SK-N-SH (cell line): ENCODE measurements around the gene INO80C. TPM values are rescaled to one million over a fixed set of nuclear protein-coding genes. Genes with fewer than 3 reads are reported as not detected.

Source experiments
- CTCF ChIA-PET: fragments of 300-600, 350-600 bp; formaldehyde crosslinking; extraction: SDS; loops from one replicate; lab custom pipeline; 2021; lab: Yijun Ruan, JAX
- POLR2A ChIA-PET: fragments of 350-600 bp; sonication (Branson Sonifier 250); formaldehyde crosslinking; extraction: SDS; loops from one replicate; lab custom pipeline; 2020; ENCODE audit warnings: antibody characterized with exemption, inconsistent platforms; lab: Yijun Ruan, JAX
- DNase-seq: peaks from one replicate; pipeline ENCODE4 v3.0.0; 2012
- H2AFZ ChIP-seq: fragments of 200-600 bp; sonication (generic); 2 replicates; pipeline ENCODE4 v1.8.1; 2016; ENCODE audit warnings: antibody characterized with exemption, mild to moderate bottlenecking, low read depth
- H3F3A ChIP-seq: fragments of 200-600 bp; sonication (generic); replicated peaks from 2 replicates; pipeline ENCODE3; 2016; ENCODE audit warnings: antibody characterized with exemption, mild to moderate bottlenecking; ENCODE audit not compliant: insufficient read depth
- H3K27ac ChIP-seq, 2 experiments: fragments of 200-500 bp in 1 of 2; fragments of 200-600 bp in 1 of 2; sonication (Bioruptor generic) in 1 of 2; sonication (generic), shearing (Covaris generic) in 1 of 2; 2 replicates each; pipeline versions ENCODE4 v1.5.1 to v1.6.1; 2014 to 2016; ENCODE audit warnings: low read depth in 2 of 2, inconsistent platforms in 1 of 2, low read length in 1 of 2, mild to moderate bottlenecking in 1 of 2, mixed read lengths in 1 of 2
- H3K27me3 ChIP-seq: fragments of 200-600 bp; sonication (generic), shearing (Covaris generic); 2 replicates; pipeline ENCODE4 v1.6.1; 2016; ENCODE audit warnings: mixed run types; ENCODE audit not compliant: insufficient read depth
- H3K36me3 ChIP-seq, 2 experiments: fragments of 200-500 bp in 1 of 2; fragments of 200-600 bp in 1 of 2; sonication (Bioruptor generic) in 1 of 2; sonication (generic) in 1 of 2; replicated peaks in 1 of 2; 2 replicates each; pipeline versions ENCODE3 to v1.5.1; 2014 to 2016; ENCODE audit warnings: low read length in 1 of 2, mild to moderate bottlenecking in 1 of 2; ENCODE audit not compliant: insufficient read depth in 2 of 2, control insufficient read depth in 1 of 2
- H3K4me1 ChIP-seq, 2 experiments: fragments of 200-500 bp in 1 of 2; fragments of 200-600 bp in 1 of 2; sonication (Bioruptor generic) in 1 of 2; sonication (generic), shearing (Covaris generic) in 1 of 2; 2 replicates each; pipeline versions ENCODE4 v1.5.1 to v1.6.1; 2014 to 2016; ENCODE audit warnings: low read depth in 1 of 2, low read length in 1 of 2, mixed run types in 1 of 2; ENCODE audit not compliant: insufficient read depth in 2 of 2, control insufficient read depth in 1 of 2
- H3K4me2 ChIP-seq: fragments of 200-600 bp; sonication (generic), shearing (Covaris generic); 2 replicates; pipeline ENCODE4 v1.6.1; 2017; ENCODE audit warnings: mixed run types
- H3K4me3 ChIP-seq, 2 experiments: fragments of 200-500 bp in 1 of 2; fragments of 200-600 bp in 1 of 2; sonication (Bioruptor generic) in 1 of 2; sonication (generic), shearing (Covaris generic) in 1 of 2; 2 replicates each; pipeline versions ENCODE4 v1.5.1 to v1.8.1; 2014 to 2016; ENCODE audit warnings: low read depth in 2 of 2, inconsistent platforms in 1 of 2, low read length in 1 of 2, mild to moderate bottlenecking in 1 of 2, mixed read lengths in 1 of 2, moderate library complexity in 1 of 2
- H3K79me2 ChIP-seq: fragments of 200-600 bp; sonication (generic); 2 replicates; pipeline ENCODE4 v1.8.1; 2017; ENCODE audit warnings: mild to moderate bottlenecking; ENCODE audit not compliant: insufficient read depth
- H3K9ac ChIP-seq: fragments of 200-600 bp; sonication (generic); 2 replicates; pipeline ENCODE4 v1.6.1; 2017; ENCODE audit warnings: mixed run types
- H3K9me2 ChIP-seq: fragments of 200-600 bp; sonication (generic); 2 replicates; pipeline ENCODE4 v1.6.1; 2017; ENCODE audit warnings: mixed run types
- H3K9me3 ChIP-seq: fragments of 200-600 bp; sonication (generic); 2 replicates; pipeline ENCODE4 v1.6.1; 2017; ENCODE audit warnings: mixed run types, mild to moderate bottlenecking, moderate library complexity
- H4K20me1 ChIP-seq: fragments of 200-600 bp; sonication (generic); 2 replicates; pipeline ENCODE4 v1.6.1; 2017; ENCODE audit warnings: mild to moderate bottlenecking, mixed run types; ENCODE audit not compliant: insufficient read depth
- CHD2 ChIP-seq: fragments of 150-350 bp; IDR thresholded peaks from 2 replicates; pipeline ENCODE4 v1.6.1; 2018; ENCODE audit warnings: low read length; ENCODE audit not compliant: partially characterized antibody
- CTCF ChIP-seq: fragments of 200-600 bp; sonication (generic); IDR thresholded peaks from 2 replicates; pipeline ENCODE4 v1.6.1; 2017; ENCODE audit warnings: antibody characterized with exemption, mild to moderate bottlenecking, moderate library complexity
- EP300 ChIP-seq, 2 experiments: IDR thresholded peaks; 2 replicates each; pipeline versions ENCODE4 v1.4.0 to v1.6.1; 2012; ENCODE audit warnings: borderline replicate concordance in 1 of 2, low read depth in 1 of 2, low read length in 1 of 2
- EZH2phosphoT487 ChIP-seq: fragments of 200-600 bp; sonication (generic); IDR thresholded peaks from 2 replicates; pipeline ENCODE4 v1.6.1; 2017; ENCODE audit warnings: low read depth, mixed run types, mild to moderate bottlenecking, antibody characterized with exemption, moderate library complexity, borderline replicate concordance
- FOSL2 ChIP-seq: IDR thresholded peaks from 2 replicates; pipeline ENCODE4 v1.4.0; 2012; ENCODE audit warnings: low read depth, mild to moderate bottlenecking, moderate library complexity, borderline replicate concordance
- FOXJ3 ChIP-seq: sonication (generic); formaldehyde crosslinking; IDR thresholded peaks from 2 replicates; pipeline ENCODE4 v1.5.1; 2020; ENCODE audit warnings: mild to moderate bottlenecking, missing genetic modification reagents
- FOXM1 ChIP-seq: IDR thresholded peaks from 2 replicates; pipeline ENCODE4 v1.4.0; 2012; ENCODE audit warnings: low read depth, mild to moderate bottlenecking
- GABPA ChIP-seq: IDR thresholded peaks from 2 replicates; pipeline ENCODE4 v1.4.0; 2012; ENCODE audit warnings: low read depth, mild to moderate bottlenecking
- GATA2 ChIP-seq: sonication (generic); formaldehyde crosslinking; IDR thresholded peaks from 2 replicates; pipeline ENCODE4 v1.5.0; 2020; ENCODE audit warnings: mild to moderate bottlenecking, missing genetic modification reagents
- MAX ChIP-seq: IDR thresholded peaks from 2 replicates; pipeline ENCODE4 v1.4.0; 2012; ENCODE audit warnings: low read depth
- MEF2A ChIP-seq: IDR thresholded peaks from 2 replicates; pipeline ENCODE4 v1.4.0; 2012; ENCODE audit warnings: low read depth, borderline replicate concordance
- MXI1 ChIP-seq: IDR thresholded peaks from 2 replicates; pipeline ENCODE4 v1.6.1; 2012; ENCODE audit warnings: mild to moderate bottlenecking, low read depth, low read length, improper control_type of control experiment
- NFIC ChIP-seq: IDR thresholded peaks from 2 replicates; pipeline ENCODE4 v1.4.0; 2012; ENCODE audit warnings: borderline replicate concordance
- NRF1 ChIP-seq: IDR thresholded peaks from 2 replicates; pipeline ENCODE4 v1.6.1; 2012; ENCODE audit warnings: low read depth, mild to moderate bottlenecking, low read length
- PBX3 ChIP-seq: IDR thresholded peaks from 2 replicates; pipeline ENCODE4; 2012
- RCOR1 ChIP-seq: fragments of 150-350 bp; IDR thresholded peaks from 2 replicates; pipeline ENCODE4 v1.6.1; 2017; ENCODE audit warnings: antibody characterized with exemption, low read length
- RFX5 ChIP-seq: IDR thresholded peaks from 2 replicates; pipeline ENCODE4 v1.6.1; 2012; ENCODE audit warnings: mild to moderate bottlenecking, improper control_type of control experiment, low read length
- SIN3A ChIP-seq: IDR thresholded peaks from 2 replicates; pipeline ENCODE4 v1.6.1; 2012; ENCODE audit warnings: low read depth, mild to moderate bottlenecking, low read length, moderate library complexity, borderline replicate concordance
- SMC3 ChIP-seq: IDR thresholded peaks from 2 replicates; pipeline ENCODE4 v1.6.1; 2012; ENCODE audit warnings: low read depth, low read length, improper control_type of control experiment
- TAF1 ChIP-seq: IDR thresholded peaks from 2 replicates; pipeline ENCODE4 v1.6.1; 2012; ENCODE audit warnings: low read depth, mild to moderate bottlenecking, low read length, moderate library complexity, borderline replicate concordance
- TCF12 ChIP-seq: IDR thresholded peaks from 2 replicates; pipeline ENCODE4 v1.4.0; 2012
- TEAD4 ChIP-seq: IDR thresholded peaks from 2 replicates; pipeline ENCODE4 v1.4.0; 2012; ENCODE audit warnings: mild to moderate bottlenecking, borderline replicate concordance; ENCODE audit not compliant: insufficient read depth
- USF1 ChIP-seq: IDR thresholded peaks from 2 replicates; pipeline ENCODE4 v1.4.0; 2012; ENCODE audit warnings: low read depth, borderline replicate concordance
- USF2 ChIP-seq: fragments of 150-350 bp; IDR thresholded peaks from 2 replicates; pipeline ENCODE4 v1.6.1; 2017; ENCODE audit warnings: antibody characterized with exemption, low read length, low read depth, borderline replicate concordance
- ZBTB33 ChIP-seq: IDR thresholded peaks from 2 replicates; pipeline ENCODE4 v1.4.0; 2012; ENCODE audit warnings: low read depth, borderline replicate concordance
- WGBS: methylation state at CpG from one replicate; pipeline ENCODE4 v1.1.6; 2017; ENCODE audit warnings: low lambda C conversion rate; 5-methylcytosine and 5-hydroxymethylcytosine counted together
- polyA plus RNA-seq, 3 experiments: library from polyadenylated mRNA; depleted of rRNA; stranded (reverse); fragments of >200 nt; gene quantifications; 2 replicates each; pipeline ENCODE4 v1.2.3, GENCODE V29; 2012

The INO80C gene
- polyA plus RNA-seq, 1 of the 3 experiments (the other 2 are of a cell fraction) = 17.0 TPM

- no peak for TF ChIP-seq CHD2
- TF ChIP-seq PBX3 = no peak
- TF ChIP-seq FOXJ3 = no peak
- no peak for TF ChIP-seq SIN3A
- TF ChIP-seq FOSL2 = no peak
- no peak for TF ChIP-seq GABPA
- TF ChIP-seq TAF1 = no peak
These were observed 15.0 kb upstream of the INO80C start (continued) for GRCh38 chr18:35512761-35513160.

GRCh38 chr18:35511833-35512232, 14.1 kb upstream of the INO80C start:
- TF ChIP-seq SMC3 = no peak
- no peak for TF ChIP-seq ZBTB33
- no peak for TF ChIP-seq MAX
- no peak for TF ChIP-seq MXI1
- TF ChIP-seq RFX5 = no peak
- TF ChIP-seq FOXM1 = no peak
- no peak for TF ChIP-seq NFIC
- TF ChIP-seq TCF12 = no peak
- no peak for TF ChIP-seq EZH2phosphoT487
- TF ChIP-seq PBX3 = no peak
- TF ChIP-seq CTCF = no peak
- no peak for TF ChIP-seq TEAD4
- TF ChIP-seq USF1 = no peak
- no peak for TF ChIP-seq GATA2 (CRISPR knock-in tag)
- no peak for TF ChIP-seq NRF1
- no peak for TF ChIP-seq USF2
- no peak for TF ChIP-seq EP300 (IDR thresholded peaks at IDR 0.05; ENCODE audit: borderline replicate concordance in 1 of 2, low read depth in 1 of 2, low read length in 1 of 2)
- no peak for TF ChIP-seq MEF2A
- TF ChIP-seq RCOR1 = no peak
- no peak for TF ChIP-seq FOXJ3
- TF ChIP-seq, all 33 proteins: peak for 0
- Histone ChIP-seq H3K36me3 (no peaks in the 10 kb centered on the region), H3K9me3 (no peaks in the 10 kb centered on the region), H2AFZ (no peak overlapping the region), H3K27me3 (no peaks in the 10 kb centered on the region), H3F3A (no peaks in the 10 kb centered on the region), H3K4me1 (no peaks in the 10 kb centered on the region; a peak in 2 of 4 replicates), H4K20me1 (no peaks in the 10 kb centered on the region), H3K9ac (no peak overlapping the region), H3K4me3 (no peak overlapping the region), H3K27ac (no peak overlapping the region), H3K79me2 (no peaks in the 10 kb centered on the region), H3K9me2 (no peaks in the 10 kb centered on the region), H3K4me2 (no peak overlapping the region)
- POLR2A ChIA-PET = no interaction called here
- CTCF ChIA-PET = interaction anchor here (0.9 kb wide), 1 partner anchor 280 kb away, joined by 3 read pairs; no protein-coding TSS in a partner anchor
- 41% methylated on average over 1 of the region's 1 CpG for WGBS
- no peak for DNase-seq
